Occipital lobe (tissue), 2 donors: ENCODE measurements around the gene PAX3. TPM values are rescaled to one million over a fixed set of nuclear protein-coding genes. Genes with fewer than 3 reads are reported as not detected.

ENCODE experiments used
- DNase-seq: peaks from one replicate; lab custom pipeline; 2025; lab: John Stamatoyannopoulos, UW
- total RNA-seq: library from RNA; depleted of rRNA; stranded (reverse); fragments of >200 nt; gene quantifications from one replicate; pipeline ENCODE4 v1.2.3, GENCODE V29; 2014

The PAX3 gene
- total RNA-seq, 1 donor from 2014 or later, result 0.31 TPM

- DNase-seq, result no peak
Measured at GRCh38 chr2:222296911-222297599, 1.7 kb downstream of the PAX3 start.

- no peak for DNase-seq
Measured at GRCh38 chr2:222296311-222296741, 2.5 kb downstream of the PAX3 start.

- DNase-seq, result no peak
Measured at GRCh38 chr2:222295368-222296062, 3.3 kb downstream of the PAX3 start.

DNA sequence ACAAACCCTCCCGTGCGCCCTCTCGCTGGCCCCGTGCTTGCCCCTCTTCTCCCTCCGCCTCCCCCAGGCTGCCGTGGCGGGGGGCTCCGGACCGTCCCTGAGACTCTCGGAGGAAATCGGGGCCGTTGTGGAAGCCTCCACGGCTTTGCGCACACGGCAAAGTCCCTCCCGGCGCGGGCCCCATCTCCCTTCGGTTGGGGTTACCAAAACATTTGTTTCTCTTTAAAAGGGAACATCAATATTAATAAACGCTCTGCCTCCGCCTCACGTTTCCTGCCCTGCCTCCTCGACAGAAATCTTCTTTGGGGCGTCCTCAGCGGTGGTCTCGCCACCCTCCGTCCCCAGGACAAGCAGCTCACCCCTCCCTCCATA lies 3.8 kb downstream of the PAX3 start:
- no peak for DNase-seq

GRCh38 chr2:222293660-222294630 lies 4.9 kb downstream of the PAX3 start:
- DNase-seq, result no peak

GRCh38 chr2:222292149-222293134 lies 6.4 kb downstream of the PAX3 start:
- DNase-seq, result no peak

- no peak for DNase-seq
Measured at GRCh38 chr2:222291485-222291841, 7.3 kb downstream of the PAX3 start.

GRCh38 chr2:222290736-222291484 lies 7.9 kb downstream of the PAX3 start:
- no peak for DNase-seq

DNA sequence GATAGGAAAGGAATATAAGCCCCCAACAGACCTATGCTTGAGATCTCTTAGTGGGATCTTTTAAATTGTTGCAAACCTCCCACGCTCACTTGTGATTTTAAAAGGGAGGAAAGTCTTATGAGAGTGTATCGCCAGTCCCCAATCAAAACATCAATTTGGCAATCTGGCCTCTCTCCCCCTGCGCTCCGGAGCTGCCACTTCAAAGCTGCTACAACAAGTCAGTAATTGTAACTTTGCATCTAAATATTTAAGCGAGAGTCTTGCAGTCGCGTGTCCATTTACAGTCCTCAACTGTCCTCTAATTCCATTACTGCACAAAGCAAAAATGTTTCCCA lies 8.4 kb downstream of the PAX3 start:
- no peak for DNase-seq

DNA sequence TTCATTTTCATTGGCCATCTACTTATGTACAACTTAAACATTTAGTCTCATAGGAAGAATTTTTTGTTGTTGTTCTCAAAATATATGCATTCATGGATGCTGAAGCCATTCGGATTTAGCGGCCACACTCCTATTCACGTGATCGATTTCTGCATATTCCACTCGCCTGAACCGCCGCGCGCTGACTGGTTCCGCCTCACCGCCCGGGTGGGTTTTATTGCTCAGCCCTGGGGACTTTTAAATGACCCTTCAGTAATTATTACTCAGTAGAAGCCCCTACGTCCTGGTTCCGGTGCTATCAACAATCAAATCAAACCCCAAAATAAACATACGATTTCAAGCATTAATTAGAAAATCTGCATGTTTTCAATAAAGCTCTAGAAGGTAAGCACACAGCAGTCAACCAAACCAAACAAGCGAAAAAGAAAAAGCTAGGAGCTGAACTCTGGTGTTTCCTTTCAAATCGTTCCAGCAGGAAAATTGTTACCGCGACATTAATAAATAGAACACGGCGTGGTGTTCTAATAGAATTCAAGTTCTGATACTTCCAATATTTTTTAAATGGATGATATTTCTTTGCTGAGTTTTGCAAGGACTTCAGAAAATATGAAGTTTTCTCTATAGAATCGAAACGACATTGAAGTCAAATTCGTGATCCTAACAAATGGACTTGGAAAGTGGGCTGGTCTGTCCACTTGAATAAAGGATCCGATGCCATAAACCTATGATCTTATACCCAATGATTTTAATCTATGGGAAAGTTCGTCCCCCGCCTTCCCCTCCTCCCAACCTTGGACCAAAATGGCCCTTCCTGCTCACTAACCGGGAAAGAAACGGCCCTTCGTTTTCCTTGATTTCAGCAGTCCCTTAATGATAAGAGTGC lies 9.3 kb downstream of the PAX3 start:
- DNase-seq, result no peak

DNA sequence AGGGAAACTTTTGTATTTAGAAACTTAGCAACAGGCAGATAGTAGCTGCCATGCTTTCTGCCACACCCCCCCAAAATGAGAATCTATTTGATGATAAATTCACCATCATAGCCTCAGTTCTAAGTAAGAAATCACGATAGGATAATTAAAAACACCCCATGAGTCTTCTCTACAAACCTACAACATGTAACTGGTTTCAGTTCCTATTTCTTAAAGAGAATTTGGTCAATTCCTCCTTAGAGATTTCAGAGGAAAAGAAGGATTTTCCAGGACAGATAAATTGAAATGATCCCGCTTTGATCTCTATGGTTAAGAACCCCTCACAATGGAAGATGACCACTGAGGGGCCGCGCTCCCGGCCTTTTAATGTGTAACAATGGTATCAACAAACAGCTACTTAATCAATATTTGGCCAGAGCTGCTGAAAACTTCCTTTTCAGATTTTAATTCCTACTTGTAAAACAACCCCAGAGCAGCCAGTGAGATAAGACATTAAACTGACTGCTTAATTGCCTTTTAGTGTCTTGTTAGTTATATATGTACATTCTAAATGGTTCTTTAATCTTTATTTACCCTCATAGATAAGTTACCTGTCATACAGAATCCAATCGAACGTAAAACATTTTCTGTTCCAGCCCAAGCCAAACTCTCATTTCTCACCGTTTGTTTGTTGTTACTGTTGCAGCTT lies 10.1 kb downstream of the PAX3 start:
- DNase-seq, result no peak

DNA sequence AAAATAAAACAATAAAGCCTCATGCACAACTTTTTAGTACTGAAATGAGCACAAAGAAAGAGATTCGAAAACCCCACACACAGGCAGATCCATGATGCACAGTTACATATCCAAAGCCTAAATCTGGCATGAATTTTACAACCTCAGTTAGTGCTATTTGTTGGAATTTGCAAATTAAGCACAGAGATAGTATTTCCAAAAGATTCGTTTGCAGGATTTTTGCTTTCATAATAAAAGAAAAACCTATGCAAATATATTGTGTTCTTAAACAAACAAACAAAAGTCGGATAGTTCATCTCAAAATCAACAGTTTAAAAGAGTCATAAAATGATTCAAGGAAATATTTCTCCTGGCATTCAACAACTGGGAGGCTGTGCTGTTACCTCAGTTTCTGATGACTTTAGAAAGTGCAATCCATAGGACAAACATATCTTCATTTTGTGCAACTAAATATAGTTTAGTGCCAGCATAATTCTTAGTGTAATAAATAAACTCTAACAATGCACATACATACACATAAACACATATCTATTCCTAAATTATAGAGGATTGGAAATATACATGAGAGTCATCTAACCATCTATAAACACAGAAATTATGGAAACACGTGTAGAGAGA lies 10.8 kb downstream of the PAX3 start:
- DNase-seq, result no peak

DNA sequence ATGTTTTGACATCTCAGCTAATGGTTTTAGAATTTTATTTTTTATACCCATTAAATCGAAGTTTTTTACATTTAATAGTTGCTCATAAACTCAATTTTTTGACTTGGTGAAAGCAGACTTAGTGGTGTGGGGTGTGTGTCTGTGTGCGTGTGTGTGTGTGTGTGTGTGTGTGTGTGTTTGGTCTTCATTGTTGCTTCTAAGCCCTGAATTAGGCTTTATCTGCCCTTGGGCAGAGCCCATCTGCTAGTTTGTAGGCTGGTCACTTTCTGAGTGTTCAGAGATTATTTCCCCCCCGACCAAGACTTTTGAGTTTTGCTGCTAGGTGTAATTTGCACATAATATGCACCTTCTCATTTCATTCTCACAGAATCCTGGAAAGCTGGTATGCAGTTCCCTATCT lies 14.3 kb downstream of the PAX3 start:
- no peak for DNase-seq

- DNase-seq, result no peak
Measured at GRCh38 chr2:222283634-222284033, 15.2 kb downstream of the PAX3 start.

- DNase-seq, result no peak
Measured at GRCh38 chr2:222281506-222281905, 17.3 kb downstream of the PAX3 start.

GRCh38 chr2:222280795-222281194 lies 18.0 kb downstream of the PAX3 start:
- DNase-seq, result no peak

- no peak for DNase-seq
Measured at GRCh38 chr2:222272446-222273015, 26.3 kb downstream of the PAX3 start.

- DNase-seq, result no peak
Measured at GRCh38 chr2:222271854-222272253, 26.9 kb downstream of the PAX3 start.
